GM12872 (cell line): ENCODE data around the gene AR.

Experiments
- TF ChIP-seq, protein P1 (sequence below): IDR thresholded peaks from 3 replicates; pipeline ENCODE4 v1.5.1; 2011; ENCODE audit warnings: low read depth, mild to moderate bottlenecking, low read length, moderate library complexity; ENCODE audit not compliant: insufficient read depth

Gene AR

GRCh38 chrX:67543818-67544217 lies at the start of gene AR:
TSS of gene AR (plus strand) at chrX:67544021. CDS start at chrX:67545147, 1,126 bp downstream.
- TF ChIP-seq, protein P1, sequence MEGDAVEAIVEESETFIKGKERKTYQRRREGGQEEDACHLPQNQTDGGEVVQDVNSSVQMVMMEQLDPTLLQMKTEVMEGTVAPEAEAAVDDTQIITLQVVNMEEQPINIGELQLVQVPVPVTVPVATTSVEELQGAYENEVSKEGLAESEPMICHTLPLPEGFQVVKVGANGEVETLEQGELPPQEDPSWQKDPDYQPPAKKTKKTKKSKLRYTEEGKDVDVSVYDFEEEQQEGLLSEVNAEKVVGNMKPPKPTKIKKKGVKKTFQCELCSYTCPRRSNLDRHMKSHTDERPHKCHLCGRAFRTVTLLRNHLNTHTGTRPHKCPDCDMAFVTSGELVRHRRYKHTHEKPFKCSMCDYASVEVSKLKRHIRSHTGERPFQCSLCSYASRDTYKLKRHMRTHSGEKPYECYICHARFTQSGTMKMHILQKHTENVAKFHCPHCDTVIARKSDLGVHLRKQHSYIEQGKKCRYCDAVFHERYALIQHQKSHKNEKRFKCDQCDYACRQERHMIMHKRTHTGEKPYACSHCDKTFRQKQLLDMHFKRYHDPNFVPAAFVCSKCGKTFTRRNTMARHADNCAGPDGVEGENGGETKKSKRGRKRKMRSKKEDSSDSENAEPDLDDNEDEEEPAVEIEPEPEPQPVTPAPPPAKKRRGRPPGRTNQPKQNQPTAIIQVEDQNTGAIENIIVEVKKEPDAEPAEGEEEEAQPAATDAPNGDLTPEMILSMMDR, result no peak

DNA sequence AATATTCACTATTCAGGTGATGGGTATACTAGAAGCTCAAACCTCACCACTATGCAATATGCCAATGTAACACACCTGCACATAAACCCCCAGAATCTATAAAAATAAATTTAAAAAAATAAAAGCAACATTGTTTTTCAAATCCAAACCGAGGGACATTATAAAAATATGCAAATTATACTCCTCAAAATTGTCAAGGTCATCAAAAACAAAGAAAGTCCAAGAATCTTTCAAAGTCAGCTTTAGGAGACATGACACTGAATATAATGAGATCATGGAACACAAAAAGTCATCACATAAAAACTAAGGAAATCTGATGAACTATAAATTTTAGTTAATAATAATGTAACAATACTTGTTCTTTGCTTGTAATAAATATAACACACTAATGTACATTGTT lies 43.2 kb upstream of the AR start:
- TF ChIP-seq, protein P1, result no peak

DNA sequence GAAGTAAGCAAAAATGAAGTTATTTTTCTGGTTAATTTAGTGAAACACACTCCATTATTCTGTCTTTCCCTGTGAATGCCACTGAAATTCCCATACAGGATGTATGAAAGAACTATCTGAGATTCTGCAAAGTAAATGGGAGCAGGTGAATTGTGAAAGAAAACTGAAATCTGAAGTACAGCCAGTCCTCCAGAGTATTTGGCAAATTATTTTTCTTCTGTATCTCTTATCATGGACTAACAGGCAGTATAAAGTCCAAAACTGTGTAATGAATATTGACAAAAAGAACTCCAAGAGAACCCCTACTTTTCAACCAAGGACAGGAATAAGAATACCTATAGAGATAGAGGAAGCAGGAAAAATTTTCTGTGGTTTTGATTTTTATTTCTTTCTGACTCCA lies 40.8 kb upstream of the AR start:
- TF ChIP-seq, protein P1, result no peak

DNA sequence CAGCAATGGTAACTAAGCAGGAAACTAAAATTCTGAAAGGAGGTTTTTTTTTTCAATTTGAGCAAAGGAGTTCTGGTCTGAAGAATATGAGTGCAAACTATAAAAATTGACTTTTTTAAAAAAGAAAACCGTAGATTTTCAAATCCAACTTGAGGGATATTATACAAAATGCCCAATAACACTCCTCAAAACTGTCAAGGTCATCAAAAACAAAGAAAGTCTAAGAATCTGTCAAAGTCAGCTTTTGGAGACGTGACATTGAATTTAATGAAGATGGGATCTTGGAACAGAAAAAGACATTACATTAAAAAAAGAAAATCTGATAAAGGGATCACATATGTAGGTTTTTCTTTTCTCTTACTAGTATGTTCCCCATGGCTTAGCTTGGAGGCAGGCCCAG lies 40.4 kb upstream of the AR start:
- TF ChIP-seq, protein P1, result no peak

DNA sequence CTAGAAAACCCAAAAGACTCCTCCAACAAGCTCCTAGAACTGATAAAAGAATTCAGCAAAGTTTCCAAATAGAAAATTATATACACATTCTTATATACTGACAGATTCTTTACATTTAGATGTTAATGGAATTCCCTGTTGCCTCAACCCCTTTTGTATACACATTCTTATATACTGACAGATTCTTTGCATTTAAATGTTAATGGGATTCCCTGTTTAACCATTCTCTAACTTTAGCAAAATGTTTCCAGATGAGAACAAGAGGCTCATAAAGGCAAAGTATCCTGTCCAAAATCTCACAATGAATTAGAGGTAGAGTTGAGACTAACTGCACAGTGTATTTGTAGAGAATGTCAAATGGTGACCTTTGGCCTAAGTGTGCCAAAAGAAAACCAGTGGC lies 23.1 kb upstream of the AR start:
- TF ChIP-seq, protein P1, result no peak

DNA sequence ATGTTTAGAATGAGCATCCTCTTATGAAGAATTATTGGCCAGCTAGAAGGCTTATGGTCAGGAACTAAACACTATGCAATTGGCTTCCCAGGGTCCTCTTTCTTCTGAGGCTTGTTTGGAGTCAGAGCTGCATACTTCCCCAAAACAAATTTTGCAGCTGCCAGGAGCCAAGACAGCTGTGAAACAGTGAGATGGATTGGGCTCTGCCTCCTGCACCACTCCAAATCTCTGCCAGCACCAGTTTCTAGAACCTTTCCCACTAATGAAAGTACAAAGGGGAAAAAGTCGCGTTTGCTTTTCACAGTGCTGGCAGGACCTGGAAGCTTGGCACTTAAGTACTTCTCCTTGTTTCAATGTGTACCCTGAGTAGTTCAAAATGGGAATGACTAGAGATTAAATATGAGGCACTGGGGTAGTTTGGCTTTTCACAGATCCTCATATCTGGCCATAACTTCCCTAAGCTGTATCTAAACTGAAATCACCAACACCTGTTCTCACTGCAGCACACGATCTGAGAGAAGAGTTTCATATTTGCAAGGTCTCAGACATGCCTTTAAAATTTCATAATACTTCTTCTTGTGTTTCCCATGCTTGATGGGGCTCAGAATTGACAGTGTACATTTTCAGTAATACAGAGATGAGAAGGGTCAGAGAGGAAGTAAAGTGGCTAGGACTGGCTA lies 20.7 kb upstream of the AR start:
- TF ChIP-seq, protein P1, result no peak

GRCh38 chrX:67523932-67524331 lies 19.9 kb upstream of the AR start:
- TF ChIP-seq, protein P1, result no peak
